Activated T-helper 2 cell treated with anti-CD3 and anti-CD28 coated beads, Interferon-gamma antibody, Interleukin-2, Interleukin-4, amounts not matched to agents 10 μg/mL and 5 μg/mL and 100 μg/mL, durations not matched to agents 14 hours and 24 hours and 36 hours (primary cell): ENCODE measurements around the gene SLC6A4. TPM values are rescaled to one million over a fixed set of nuclear protein-coding genes. Genes with fewer than 3 reads are reported as not detected.
A peak's percentile ranks its signal among the peaks of the same experiment; 100 is the strongest.

ENCODE experiments used
- DNase-seq: peaks from one replicate; pipeline ENCODE4 v3.0.0; 2021; ENCODE audit warnings: low spot score
- H3K27ac Mint-ChIP-seq: one replicate; pipeline ENCODE4 v1.8.0; 2021; ENCODE audit warnings: mixed read lengths
- H3K27me3 Mint-ChIP-seq: one replicate; pipeline ENCODE4 v1.8.0; 2021; ENCODE audit warnings: low read depth, mixed read lengths
- H3K36me3 Mint-ChIP-seq: one replicate; pipeline ENCODE4 v1.8.0; 2021; ENCODE audit warnings: low read depth, mixed read lengths
- H3K4me1 Mint-ChIP-seq: one replicate; pipeline ENCODE4 v1.8.0; 2021; ENCODE audit warnings: low read depth, mixed read lengths
- H3K4me3 Mint-ChIP-seq: one replicate; pipeline ENCODE4 v1.8.0; 2021; ENCODE audit warnings: low read depth, mild to moderate bottlenecking, moderate library complexity, mixed read lengths
- H3K9me3 Mint-ChIP-seq: one replicate; pipeline ENCODE4 v1.8.0; 2021; ENCODE audit warnings: mixed read lengths
- intact Hi-C: fragments of 100-400 bp; cut with micrococcal nuclease; formaldehyde crosslinking; loops from one replicate; pipeline ENCODE4 v1.15.1; 2023
- total RNA-seq: library from RNA; stranded (reverse); gene quantifications from 2 replicates; pipeline ENCODE4 v1.2.3, GENCODE V29; 2022

Gene SLC6A4
- 0.02 TPM in 1 of 2 replicates, not detected in the other for total RNA-seq

- peak within 1 kb of the TSS; percentile 70 for H3K4me3 Mint-ChIP-seq
- peaks cover 65% of the 10 kb centered on the region for H3K27me3 Mint-ChIP-seq
- no peaks in the 10 kb centered on the region for H3K36me3 Mint-ChIP-seq
- peaks cover 10% of the 10 kb centered on the region for H3K4me1 Mint-ChIP-seq
- DNase-seq = no peak
- no peaks in the 10 kb centered on the region for H3K9me3 Mint-ChIP-seq
- no peak within 1 kb of the TSS for H3K27ac Mint-ChIP-seq
- intact Hi-C loops = no loop called here
These were observed at the start of gene SLC6A4 for GRCh38 chr17:30235386-30236296. SLC6A4 (minus strand) TSS chr17:30235697; CDS start chr17:30221958, 13,739 bp downstream.

- Mint-ChIP-seq H3K27ac (no peak overlapping the region), H3K9me3 (no peaks in the 10 kb centered on the region), H3K27me3 (no peaks in the 10 kb centered on the region), H3K4me3 (no peak overlapping the region), H3K4me1 (peaks cover 3% of the 10 kb centered on the region), H3K36me3 (peaks cover 68% of the 10 kb centered on the region)
- no peak for DNase-seq
- intact Hi-C loops = loop anchor here (10.0 kb wide), 1 partner anchor 56 kb away; the partner anchor contains the start of gene TMIGD1
These were observed 43.7 kb upstream of the SLC6A4 start for GRCh38 chr17:30279156-30279555.

GRCh38 chr17:30278032-30278431, 42.5 kb upstream of the SLC6A4 start:
- H3K4me1 Mint-ChIP-seq = peaks cover 3% of the 10 kb centered on the region
- DNase-seq = no peak
- peaks cover 71% of the 10 kb centered on the region for H3K36me3 Mint-ChIP-seq
- no peak overlapping the region for H3K27ac Mint-ChIP-seq
- no peaks in the 10 kb centered on the region for H3K9me3 Mint-ChIP-seq
- intact Hi-C loops = loop anchor here (10.0 kb wide), 1 partner anchor 57 kb away; the partner anchor contains the start of gene TMIGD1
- H3K4me3 Mint-ChIP-seq = no peak overlapping the region
- no peaks in the 10 kb centered on the region for H3K27me3 Mint-ChIP-seq

- H3K4me1 Mint-ChIP-seq = peaks cover 8% of the 10 kb centered on the region
- intact Hi-C loops = loop anchor here (10.0 kb wide), 1 partner anchor 59 kb away; the partner anchor contains the start of gene TMIGD1
- no peak overlapping the region for H3K4me3 Mint-ChIP-seq
- no peak overlapping the region for H3K27ac Mint-ChIP-seq
- peaks cover 78% of the 10 kb centered on the region for H3K36me3 Mint-ChIP-seq
- H3K27me3 Mint-ChIP-seq = no peaks in the 10 kb centered on the region
- DNase-seq = no peak
- H3K9me3 Mint-ChIP-seq = no peaks in the 10 kb centered on the region
These were observed 40.4 kb upstream of the SLC6A4 start for GRCh38 chr17:30275911-30276310.

- no peak for DNase-seq
- Mint-ChIP-seq H3K4me1 (peaks cover 13% of the 10 kb centered on the region), H3K27me3 (no peaks in the 10 kb centered on the region), H3K27ac (no peak overlapping the region), H3K4me3 (no peak overlapping the region), H3K36me3 (peaks cover 79% of the 10 kb centered on the region), H3K9me3 (no peaks in the 10 kb centered on the region)
- intact Hi-C loops = loop anchor here (10.0 kb wide), 1 partner anchor 60 kb away; the partner anchor contains the start of gene TMIGD1
These were observed 39.4 kb upstream of the SLC6A4 start for GRCh38 chr17:30274887-30275286.

- Mint-ChIP-seq H3K36me3 (peaks cover 73% of the 10 kb centered on the region), H3K27me3 (no peaks in the 10 kb centered on the region), H3K4me3 (no peak overlapping the region), H3K27ac (no peak overlapping the region), H3K4me1 (peaks cover 13% of the 10 kb centered on the region), H3K9me3 (no peaks in the 10 kb centered on the region)
- DNase-seq = no peak
- intact Hi-C loops = loop anchor here (10.0 kb wide), 1 partner anchor 61 kb away; the partner anchor contains the start of gene TMIGD1
These were observed 37.9 kb upstream of the SLC6A4 start for GRCh38 chr17:30273373-30273772.

- no peak for DNase-seq
- intact Hi-C loops = loop anchor here (10.0 kb wide), 1 partner anchor 64 kb away; the partner anchor contains the start of gene TMIGD1
- Mint-ChIP-seq H3K27ac (peak overlapping the region; percentile 67), H3K9me3 (no peaks in the 10 kb centered on the region), H3K27me3 (no peaks in the 10 kb centered on the region), H3K4me1 (peaks cover 12% of the 10 kb centered on the region), H3K36me3 (peaks cover 75% of the 10 kb centered on the region), H3K4me3 (no peak overlapping the region)
These were observed 35.6 kb upstream of the SLC6A4 start for GRCh38 chr17:30271102-30271501.

GRCh38 chr17:30267625-30268024, 32.1 kb upstream of the SLC6A4 start:
- no peaks in the 10 kb centered on the region for H3K9me3 Mint-ChIP-seq

GRCh38 chr17:30263552-30264333, 28.2 kb upstream of the SLC6A4 start:
- Mint-ChIP-seq H3K27me3 (no peaks in the 10 kb centered on the region), H3K36me3 (peaks cover 70% of the 10 kb centered on the region), H3K27ac (no peak overlapping the region)

More at GRCh38 chr17:30267625-30268024, 32.1 kb upstream of the SLC6A4 start:
- no peak for DNase-seq
- Mint-ChIP-seq H3K4me1 (peaks cover 10% of the 10 kb centered on the region), H3K27me3 (no peaks in the 10 kb centered on the region), H3K27ac (no peak overlapping the region), H3K36me3 (peaks cover 82% of the 10 kb centered on the region), H3K4me3 (no peak overlapping the region)
- intact Hi-C loops = no loop called here

GRCh38 chr17:30256756-30257506, 21.4 kb upstream of the SLC6A4 start:
- Mint-ChIP-seq H3K27me3 (no peaks in the 10 kb centered on the region), H3K27ac (no peak overlapping the region), H3K4me1 (peaks cover 14% of the 10 kb centered on the region), H3K4me3 (no peak overlapping the region), H3K9me3 (no peaks in the 10 kb centered on the region), H3K36me3 (peaks cover 47% of the 10 kb centered on the region)
- no peak for DNase-seq
- intact Hi-C loops = no loop called here

More at GRCh38 chr17:30263552-30264333, 28.2 kb upstream of the SLC6A4 start:
- Mint-ChIP-seq H3K9me3 (no peaks in the 10 kb centered on the region), H3K4me1 (peaks cover 5% of the 10 kb centered on the region), H3K4me3 (no peak overlapping the region)
- no peak for DNase-seq
- intact Hi-C loops = no loop called here

GRCh38 chr17:30254150-30254549, 18.7 kb upstream of the SLC6A4 start:
- Mint-ChIP-seq H3K36me3 (peaks cover 50% of the 10 kb centered on the region), H3K27ac (no peak overlapping the region), H3K9me3 (no peaks in the 10 kb centered on the region), H3K27me3 (no peaks in the 10 kb centered on the region), H3K4me3 (no peak overlapping the region), H3K4me1 (peaks cover 11% of the 10 kb centered on the region)
- DNase-seq = no peak
- intact Hi-C loops = no loop called here

- peaks cover 53% of the 10 kb centered on the region for H3K36me3 Mint-ChIP-seq
- peaks cover 7% of the 10 kb centered on the region for H3K4me1 Mint-ChIP-seq
- no peaks in the 10 kb centered on the region for H3K9me3 Mint-ChIP-seq
- H3K4me3 Mint-ChIP-seq = no peak overlapping the region
- DNase-seq = no peak
- no peak overlapping the region for H3K27ac Mint-ChIP-seq
- intact Hi-C loops = no loop called here
- H3K27me3 Mint-ChIP-seq = no peaks in the 10 kb centered on the region
These were observed 17.8 kb upstream of the SLC6A4 start for GRCh38 chr17:30253312-30253711.
